Measurements from ENCODE around the gene SAMD4B. TPM values are rescaled to one million over a fixed set of nuclear protein-coding genes. Genes with fewer than 3 reads are reported as not detected.
"Not testable (repeated sequence)": the region's sequence is repeated elsewhere in the genome, so short reads cannot be mapped to it uniquely, and the experiment has no call there.

Gene SAMD4B
- total RNA-seq, 1 donor from 2014 or later: 119 TPM

GRCh38 chr19:39335168-39335548 lies 7.1 kb upstream of the SAMD4B start:
- H3K27ac Mint-ChIP-seq (ENCODE audit: unreplicated experiment): no peak overlapping the region
- no peak overlapping the region for H3K4me3 Mint-ChIP-seq (ENCODE audit: unreplicated experiment)

GRCh38 chr19:39336483-39336882 lies 5.7 kb upstream of the SAMD4B start:
- no peak for TF ChIP-seq CTCF (IDR thresholded peaks at IDR 0.05; ENCODE audit: partially characterized antibody, unreplicated experiment)
- H3K4me3 Mint-ChIP-seq (ENCODE audit: unreplicated experiment): no peak overlapping the region
- H3K27ac Mint-ChIP-seq (ENCODE audit: unreplicated experiment): no peak overlapping the region
- DNase-seq: no peak
- H3K4me1 Mint-ChIP-seq (ENCODE audit: low read depth, unreplicated experiment): no peaks in the 10 kb centered on the region
- peaks cover 2% of the 10 kb centered on the region for H3K9me3 Mint-ChIP-seq (ENCODE audit: unreplicated experiment)
- H3K36me3 Mint-ChIP-seq (ENCODE audit: unreplicated experiment): no peaks in the 10 kb centered on the region
- H3K27me3 Mint-ChIP-seq (ENCODE audit: unreplicated experiment): no peaks in the 10 kb centered on the region

More at GRCh38 chr19:39335168-39335548, 7.1 kb upstream of the SAMD4B start:
- DNase-seq: no peak
- no peaks in the 10 kb centered on the region for H3K27me3 Mint-ChIP-seq (ENCODE audit: unreplicated experiment)
- no peak for TF ChIP-seq CTCF (IDR thresholded peaks at IDR 0.05; ENCODE audit: partially characterized antibody, unreplicated experiment)
- H3K4me1 Mint-ChIP-seq (ENCODE audit: low read depth, unreplicated experiment): no peaks in the 10 kb centered on the region
- H3K9me3 Mint-ChIP-seq (ENCODE audit: unreplicated experiment): no peaks in the 10 kb centered on the region
- no peaks in the 10 kb centered on the region for H3K36me3 Mint-ChIP-seq (ENCODE audit: unreplicated experiment)

- Mint-ChIP-seq H3K4me3 (ENCODE audit: unreplicated experiment) (no peak overlapping the region), H3K9me3 (ENCODE audit: unreplicated experiment) (peaks cover 4% of the 10 kb centered on the region), H3K4me1 (ENCODE audit: low read depth, unreplicated experiment) (peaks cover 8% of the 10 kb centered on the region), H3K27me3 (ENCODE audit: unreplicated experiment) (peaks cover 6% of the 10 kb centered on the region), H3K36me3 (ENCODE audit: unreplicated experiment) (no peaks in the 10 kb centered on the region), H3K27ac (ENCODE audit: unreplicated experiment) (no peak overlapping the region)
- TF ChIP-seq CTCF (IDR thresholded peaks at IDR 0.05; ENCODE audit: partially characterized antibody, unreplicated experiment): no peak
- DNase-seq: no peak
Observed at GRCh38 chr19:39339674-39340073, 2.5 kb upstream of the SAMD4B start.

DNA sequence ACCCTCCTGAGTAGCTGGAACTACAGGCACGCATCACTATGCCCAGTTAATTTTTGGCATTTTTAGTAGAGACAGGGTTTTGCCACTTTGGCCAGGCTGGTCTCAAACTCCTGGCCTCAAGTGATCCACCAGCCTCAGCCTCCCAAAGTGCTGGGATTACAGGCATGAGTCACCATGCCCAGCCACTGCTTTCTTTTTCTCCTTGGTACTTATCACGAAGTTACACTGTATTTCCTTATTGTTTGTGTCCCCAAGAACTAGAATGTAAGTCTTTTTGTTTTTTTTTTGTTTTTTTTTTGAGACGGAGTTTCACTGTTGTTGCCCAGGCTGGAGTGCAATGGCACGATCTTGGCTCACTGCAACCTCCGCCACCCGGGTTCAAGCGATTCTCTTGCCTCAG lies 2.1 kb upstream of the SAMD4B start:
- H3K36me3 Mint-ChIP-seq (ENCODE audit: unreplicated experiment); H3K4me3 Mint-ChIP-seq (ENCODE audit: unreplicated experiment): not testable (repeated sequence)

GRCh38 chr19:39341129-39341718 lies 997 bp upstream of the SAMD4B start:
- H3K4me3 Mint-ChIP-seq (ENCODE audit: unreplicated experiment): peak overlapping the region; percentile 92
- peak; percentile 27 for DNase-seq
- H3K9me3 Mint-ChIP-seq (ENCODE audit: unreplicated experiment): peaks cover 4% of the 10 kb centered on the region
- H3K4me1 Mint-ChIP-seq (ENCODE audit: low read depth, unreplicated experiment): peaks cover 11% of the 10 kb centered on the region
- H3K27ac Mint-ChIP-seq (ENCODE audit: unreplicated experiment): peak overlapping the region; percentile 77
- H3K36me3 Mint-ChIP-seq (ENCODE audit: unreplicated experiment): peaks cover 5% of the 10 kb centered on the region
- no peak for TF ChIP-seq CTCF (IDR thresholded peaks at IDR 0.05; ENCODE audit: partially characterized antibody, unreplicated experiment)
- H3K27me3 Mint-ChIP-seq (ENCODE audit: unreplicated experiment): peaks cover 9% of the 10 kb centered on the region

More for the DNA sequence above, 2.1 kb upstream of the SAMD4B start:
- DNase-seq; H3K4me1 Mint-ChIP-seq (ENCODE audit: low read depth, unreplicated experiment); H3K27ac Mint-ChIP-seq (ENCODE audit: unreplicated experiment); H3K9me3 Mint-ChIP-seq (ENCODE audit: unreplicated experiment); H3K27me3 Mint-ChIP-seq (ENCODE audit: unreplicated experiment): not testable (repeated sequence)

Data from glutamatergic neuron (in vitro differentiated cells).